Measurements from ENCODE around the gene HMGA1.

The HMGA1 gene

GRCh38 chr6:34225551-34225950, 11.1 kb upstream of the HMGA1 start:
- no peak for DNase-seq

DNA sequence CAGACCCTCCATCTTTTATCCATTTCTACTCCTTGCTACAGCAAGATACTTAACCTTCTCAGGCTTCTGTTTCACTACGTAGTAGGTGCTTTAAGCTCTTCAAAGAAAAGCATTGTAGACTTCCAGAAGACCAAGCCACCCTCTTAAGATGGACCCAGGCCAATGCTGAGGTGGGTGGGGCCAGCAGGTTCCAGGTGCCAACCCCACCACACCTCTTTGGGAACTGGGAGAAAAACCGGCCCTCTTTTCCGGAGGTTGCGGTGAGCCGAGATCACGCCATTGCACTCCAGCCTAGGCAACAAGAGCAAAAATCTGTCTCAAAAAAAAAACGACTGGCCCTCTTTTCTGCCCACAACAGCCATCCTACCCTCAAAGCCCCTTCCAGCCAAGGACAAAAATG, 10.6 kb upstream of the HMGA1 start:
- DNase-seq: no peak

DNA sequence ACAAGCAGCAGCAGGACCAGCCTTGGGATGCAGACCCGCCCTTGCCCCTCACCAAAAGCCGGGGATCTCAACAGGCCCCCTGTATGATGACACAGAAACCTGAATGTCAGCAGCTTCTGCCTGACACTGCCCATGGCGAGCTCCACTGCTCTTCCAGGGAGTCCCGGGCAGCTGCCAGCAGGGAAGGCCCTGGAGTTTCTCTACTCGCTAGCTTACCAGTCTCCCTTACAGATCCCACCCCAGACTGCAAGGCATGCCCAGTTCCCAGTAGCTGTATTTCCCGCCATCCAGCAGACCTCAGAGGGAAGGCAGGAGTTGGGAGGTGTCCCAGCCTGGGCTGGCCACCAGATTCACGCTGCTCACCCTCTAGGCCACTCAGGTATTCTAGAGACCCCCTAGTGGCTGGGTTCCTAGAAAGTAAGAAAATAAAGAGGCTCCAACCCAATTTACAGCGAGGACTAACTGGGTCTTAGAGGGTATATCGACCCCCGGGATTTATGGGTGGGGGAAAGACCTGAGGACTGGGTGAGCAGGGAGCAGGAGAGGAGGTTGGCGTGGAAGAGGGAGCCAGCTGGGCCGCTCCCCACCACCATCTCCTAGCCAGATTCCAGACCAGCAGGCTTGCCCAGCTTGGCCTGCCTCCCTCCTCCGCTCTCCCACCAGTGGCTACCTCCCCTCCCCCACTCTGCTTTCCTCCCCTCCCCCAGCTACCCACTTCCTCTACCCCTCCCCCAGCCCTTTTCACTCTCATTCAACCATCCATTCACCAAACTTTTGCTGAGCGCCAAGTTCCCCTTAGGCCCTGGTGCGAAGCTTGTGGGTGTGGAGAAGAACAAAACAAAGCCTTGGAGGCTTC, 9.7 kb upstream of the HMGA1 start:
- no peak for DNase-seq

- DNase-seq: no peak
Measured at GRCh38 chr6:34227761-34228421, 8.8 kb upstream of the HMGA1 start.

- no peak for DNase-seq
Measured at GRCh38 chr6:34229877-34230276, 6.8 kb upstream of the HMGA1 start.

GRCh38 chr6:34230653-34231371, 5.9 kb upstream of the HMGA1 start:
- DNase-seq: no peak

GRCh38 chr6:34231566-34232336, 4.9 kb upstream of the HMGA1 start:
- DNase-seq: no peak

DNA sequence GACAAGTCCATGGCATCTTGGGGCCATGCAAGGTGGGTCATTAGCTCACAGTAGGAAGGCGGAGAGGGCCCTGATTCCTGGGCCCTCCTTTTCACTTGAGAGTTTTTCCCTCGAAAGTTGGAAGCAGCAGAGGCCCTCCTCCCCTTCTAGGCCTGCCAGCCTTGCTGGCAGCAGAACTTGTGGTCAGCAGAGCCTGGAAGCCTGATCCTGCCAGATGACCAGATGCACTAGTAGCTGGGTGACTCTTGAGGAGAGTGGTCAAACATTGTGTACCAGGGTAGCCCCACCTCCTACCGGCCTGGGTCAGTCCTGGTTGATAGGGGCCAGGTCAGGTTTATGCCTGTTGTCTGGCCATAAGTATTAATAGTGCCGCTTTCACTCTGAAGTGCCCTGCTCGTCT, 3.8 kb upstream of the HMGA1 start:
- DNase-seq: no peak

GRCh38 chr6:34233867-34234266, 2.8 kb upstream of the HMGA1 start:
- DNase-seq: no peak

DNA sequence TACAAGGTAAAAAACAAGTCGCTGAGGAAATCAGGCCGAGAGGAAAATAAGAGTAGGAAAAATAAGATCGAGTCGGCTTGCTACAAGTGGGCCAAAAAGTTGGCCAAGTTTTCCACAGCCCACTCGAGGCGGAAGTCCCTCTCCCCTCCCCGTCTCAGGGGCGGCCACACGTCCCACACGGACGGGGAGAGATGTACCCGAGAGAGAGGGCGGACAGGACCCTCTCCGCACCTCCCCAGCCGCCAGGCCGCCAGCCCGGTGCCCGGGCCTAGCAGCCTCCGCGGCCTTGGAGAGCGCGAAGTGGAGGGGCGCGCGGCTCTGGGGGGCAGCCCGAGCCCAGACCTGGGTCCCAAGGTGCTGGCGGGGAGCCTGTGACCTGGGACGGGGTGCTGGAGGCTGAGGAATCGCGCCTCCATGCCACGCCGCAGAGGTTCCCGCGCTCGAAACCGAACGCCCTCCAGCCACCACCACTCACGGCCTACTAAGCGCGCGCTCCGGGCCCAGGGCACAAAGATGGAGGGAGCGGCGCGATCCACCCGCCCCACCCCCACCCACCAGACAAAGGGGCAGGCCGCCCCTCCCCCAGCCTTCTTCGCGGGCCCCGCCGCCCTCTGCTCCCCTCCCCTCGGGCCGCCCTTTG, 1.9 kb upstream of the HMGA1 start:
- no peak for DNase-seq

DNA sequence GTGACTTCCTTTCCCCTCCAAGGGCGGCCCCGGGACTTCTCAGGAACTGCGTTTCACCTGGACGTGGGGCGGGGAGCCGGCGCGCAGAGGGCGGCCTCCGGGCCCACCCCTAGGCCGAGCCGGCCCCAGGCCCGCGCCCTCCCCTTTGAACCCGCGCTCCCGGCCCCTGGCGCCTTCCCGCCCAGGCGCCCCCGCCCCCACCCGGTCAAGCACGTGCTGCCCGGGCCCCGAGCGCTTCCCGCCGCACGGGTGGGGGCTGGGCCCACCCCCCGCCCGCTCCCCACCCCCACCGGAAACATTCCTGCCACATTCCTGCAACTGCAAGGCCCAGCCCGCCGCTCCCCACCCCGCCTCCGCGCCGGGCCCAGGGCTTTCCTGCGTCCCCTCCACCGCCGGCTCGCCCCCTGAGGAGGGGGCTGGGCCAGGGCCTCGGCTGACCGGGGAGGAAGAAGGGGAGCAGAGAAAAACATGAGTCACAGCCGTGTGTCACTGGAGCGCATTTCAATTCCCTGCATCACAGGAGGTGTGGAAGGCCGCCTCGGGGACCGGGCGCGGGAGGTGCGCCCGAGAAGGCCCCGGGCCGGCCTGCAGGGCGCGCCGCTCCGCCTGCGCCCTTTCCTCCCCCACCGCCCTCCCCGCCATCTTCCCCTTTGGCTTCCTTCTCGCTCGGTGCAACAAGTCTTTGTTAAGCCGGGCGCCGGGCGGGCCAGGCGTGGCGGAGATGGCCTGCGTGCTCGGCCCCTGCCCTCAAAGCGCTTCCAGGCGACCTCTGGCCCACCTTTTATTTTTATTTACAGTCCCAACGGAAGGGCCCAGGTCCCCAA, 1.2 kb upstream of the HMGA1 start:
- DNase-seq: no peak

GRCh38 chr6:34236131-34236442, 586 bp upstream of the HMGA1 start:
- no peak for DNase-seq

DNA sequence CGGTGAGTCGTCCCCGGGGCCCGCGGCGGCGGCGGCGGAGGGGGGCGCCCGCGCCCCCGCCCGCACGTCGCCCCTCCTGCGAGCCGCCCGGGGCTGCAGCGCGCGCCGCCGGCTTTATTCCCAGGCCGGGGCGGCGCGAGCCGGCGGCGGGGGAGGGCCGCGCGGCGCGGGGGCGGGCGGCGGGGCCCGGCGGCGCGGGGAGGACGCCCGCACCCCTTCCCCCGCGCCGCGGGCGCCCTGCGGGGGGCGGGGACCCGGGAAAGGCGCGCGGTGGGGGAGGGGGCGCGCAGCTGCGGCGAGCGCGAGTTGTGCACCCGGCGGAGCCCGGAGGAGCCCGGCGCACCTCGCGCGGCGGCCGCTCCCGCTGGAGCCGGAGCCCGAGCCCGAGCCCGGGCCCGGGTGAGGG, 646 bp downstream of the HMGA1 start:
- no peak for DNase-seq

DNA sequence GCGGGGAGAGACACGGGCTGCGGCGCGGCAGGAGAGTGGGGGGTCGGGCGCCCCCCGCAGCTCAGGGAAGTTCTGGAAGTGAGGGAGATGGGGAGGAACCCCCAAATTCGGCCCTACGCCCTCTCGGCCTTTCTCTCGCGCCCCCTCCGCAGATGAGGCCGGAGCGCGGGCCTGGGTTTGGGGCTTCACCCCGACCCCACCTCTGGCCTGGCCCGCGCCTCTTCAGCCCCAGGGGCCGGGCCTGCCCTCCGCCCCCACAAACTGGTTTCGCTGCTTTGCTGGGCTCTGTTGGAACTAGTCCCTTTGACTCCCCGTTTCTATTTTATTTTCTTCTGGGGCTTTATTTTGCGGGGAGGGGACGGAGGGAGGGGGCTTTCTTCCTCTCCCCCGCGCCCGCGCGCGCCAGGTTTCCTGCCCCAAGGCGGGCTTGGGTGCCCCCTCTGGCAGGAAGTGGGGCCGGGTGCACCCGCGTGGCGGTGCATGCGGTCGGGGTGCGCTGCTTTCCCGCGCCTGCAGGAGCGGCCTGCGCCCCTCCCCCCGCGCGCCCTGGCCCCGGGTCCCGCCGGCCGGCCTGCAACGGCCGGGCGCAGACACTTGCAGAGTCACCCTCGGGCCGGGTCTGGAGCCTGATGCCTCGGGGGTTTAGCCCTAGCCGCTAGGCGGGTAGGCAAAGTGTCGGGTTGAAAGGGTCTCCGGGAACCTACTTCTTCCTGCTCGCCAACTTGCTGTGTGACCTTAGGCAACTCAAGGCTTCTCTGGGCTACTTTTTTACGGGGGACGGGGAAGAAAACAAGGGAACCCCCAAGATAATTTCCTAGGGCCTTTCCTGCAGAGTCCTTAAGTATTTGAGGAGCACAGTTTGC, 1.3 kb downstream of the HMGA1 start:
- DNase-seq: no peak

GRCh38 chr6:34238585-34239499, 2.2 kb downstream of the HMGA1 start:
- DNase-seq: no peak

GRCh38 chr6:34239500-34239825, 2.8 kb downstream of the HMGA1 start:
- no peak for DNase-seq

DNA sequence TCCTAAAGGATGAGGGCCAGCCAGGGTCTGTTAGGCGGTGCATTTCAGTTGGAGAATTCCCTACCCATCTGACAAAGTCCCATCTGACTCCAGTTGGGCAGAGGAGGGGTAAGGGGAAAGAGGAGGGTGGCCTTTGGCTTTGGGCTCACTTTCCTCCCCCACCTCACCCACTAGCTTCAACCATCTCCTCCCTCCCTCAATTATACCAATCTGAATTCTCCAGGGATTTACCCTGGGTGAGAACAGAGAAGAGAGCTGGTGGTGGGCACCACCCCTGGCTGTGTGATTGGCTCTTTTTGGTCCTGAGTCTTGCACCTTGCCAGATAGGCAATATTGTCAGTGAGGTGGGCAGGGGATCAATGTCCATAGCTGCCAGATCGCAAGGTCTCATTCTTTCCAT, 3.2 kb downstream of the HMGA1 start:
- DNase-seq: no peak

GRCh38 chr6:34240329-34241248, 3.9 kb downstream of the HMGA1 start:
- DNase-seq: no peak
